Neural cell (in vitro differentiated cells): ENCODE results near the gene MRPS27. TPM values are rescaled to one million over a fixed set of nuclear protein-coding genes. Genes with fewer than 3 reads are reported as not detected.

Source experiments
- H2AFZ ChIP-seq: fragments of 200-600, 300-800 bp; sonication (generic), shearing (Covaris generic); 2 replicates; pipeline ENCODE4 v1.6.0; 2014; ENCODE audit warnings: low read depth, mild to moderate bottlenecking, antibody characterized with exemption, low read length, moderate library complexity
- H3F3A ChIP-seq: fragments of 200-600 bp; shearing (Covaris generic); 2 replicates; pipeline ENCODE4 v1.6.1; 2016; ENCODE audit warnings: mild to moderate bottlenecking, moderate library complexity, mixed read lengths, antibody characterized with exemption, low read length; ENCODE audit not compliant: insufficient read depth, poor library complexity, severe bottlenecking
- H3K27ac ChIP-seq: fragments of 200-600, 300-800 bp; sonication (generic), shearing (Covaris generic); 2 replicates; pipeline ENCODE4 v1.5.1; 2014; ENCODE audit warnings: mild to moderate bottlenecking, low read length, moderate library complexity
- H3K27me3 ChIP-seq: fragments of 300-800, 200-600 bp; sonication (generic), shearing (Covaris generic); 2 replicates; pipeline ENCODE4 v1.6.0; 2014; ENCODE audit warnings: mild to moderate bottlenecking, low read depth, low read length, moderate library complexity; ENCODE audit not compliant: insufficient read depth
- H3K36me3 ChIP-seq: fragments of 300-800, 200-600 bp; sonication (generic), shearing (Covaris generic); 2 replicates; pipeline ENCODE4 v1.5.1; 2014; ENCODE audit warnings: mild to moderate bottlenecking, antibody characterized with exemption, low read length, moderate library complexity; ENCODE audit not compliant: insufficient read depth
- H3K4me2 ChIP-seq: fragments of 300-800, 200-600 bp; sonication (generic), shearing (Covaris generic); 2 replicates; pipeline ENCODE4 v1.6.0; 2014; ENCODE audit warnings: mild to moderate bottlenecking, low read length
- H3K4me3 ChIP-seq: fragments of 300-800, 200-600 bp; sonication (generic), shearing (Covaris generic); 2 replicates; pipeline ENCODE4 v1.5.1; 2014; ENCODE audit warnings: mild to moderate bottlenecking, low read length, moderate library complexity
- H3K79me2 ChIP-seq: fragments of 200-600 bp; shearing (Covaris generic); replicated peaks from 2 replicates; pipeline ENCODE4 v1.6.0; 2014; ENCODE audit warnings: mild to moderate bottlenecking, low read length, moderate library complexity; ENCODE audit not compliant: insufficient read depth
- H3K9ac ChIP-seq: fragments of 300-800, 200-600 bp; sonication (generic), shearing (Covaris generic); 2 replicates; pipeline ENCODE4 v1.6.1; 2016; ENCODE audit warnings: mild to moderate bottlenecking, low read length, mixed read lengths
- H3K9me2 ChIP-seq: fragments of 200-600 bp; shearing (Covaris generic); 2 replicates; pipeline ENCODE4 v1.6.1; 2016; ENCODE audit warnings: mild to moderate bottlenecking, low read length, mixed read lengths; ENCODE audit not compliant: insufficient read depth
- H3K9me3 ChIP-seq: fragments of 200-600, 300-800 bp; sonication (generic), shearing (Covaris generic); 2 replicates; pipeline ENCODE4 v1.6.1; 2016; ENCODE audit warnings: mild to moderate bottlenecking, mixed run types, low read length, moderate library complexity, mixed read lengths
- H4K20me1 ChIP-seq: fragments of 200-600 bp; shearing (Covaris generic); 2 replicates; pipeline ENCODE4 v1.6.1; 2016; ENCODE audit warnings: mild to moderate bottlenecking, mixed run types; ENCODE audit not compliant: insufficient read depth
- CTCF ChIP-seq: fragments of 450-650 bp; IDR thresholded peaks from 2 replicates; pipeline ENCODE4 v1.5.1; 2014; ENCODE audit warnings: antibody characterized with exemption, mild to moderate bottlenecking, moderate library complexity; ENCODE audit not compliant: poor library complexity, severe bottlenecking
- EP300 ChIP-seq: fragments of 450-650 bp; conservative IDR thresholded peaks from 2 replicates; pipeline ENCODE4 v1.6.1; 2014; ENCODE audit warnings: antibody characterized with exemption, mild to moderate bottlenecking, moderate library complexity; ENCODE audit not compliant: poor library complexity, severe bottlenecking
- EZH2 ChIP-seq: fragments of 200-600, 300-800 bp; shearing (Covaris generic), sonication (generic); IDR thresholded peaks from 2 replicates; pipeline ENCODE4 v1.6.1; 2014; ENCODE audit warnings: antibody characterized with exemption, low read length, borderline replicate concordance, mild to moderate bottlenecking; ENCODE audit not compliant: insufficient read depth, poor library complexity, severe bottlenecking
- MXI1 ChIP-seq: fragments of 450-650 bp; conservative IDR thresholded peaks from 2 replicates; pipeline ENCODE4 v1.6.1; 2014; ENCODE audit warnings: antibody characterized with exemption, mild to moderate bottlenecking; ENCODE audit not compliant: poor library complexity, severe bottlenecking
- POLR2AphosphoS5 ChIP-seq: IDR thresholded peaks from 2 replicates; pipeline ENCODE4 v1.6.1; 2012
- RAD21 ChIP-seq: fragments of 450-650 bp; conservative IDR thresholded peaks from 2 replicates; pipeline ENCODE4 v1.6.1; 2014; ENCODE audit warnings: antibody characterized with exemption, mild to moderate bottlenecking, moderate library complexity
- SMC3 ChIP-seq: fragments of 450-650 bp; conservative IDR thresholded peaks from 2 replicates; pipeline ENCODE4 v1.6.1; 2014; ENCODE audit warnings: antibody characterized with exemption, mild to moderate bottlenecking, moderate library complexity; ENCODE audit not compliant: poor library complexity
- TAF1 ChIP-seq: IDR thresholded peaks from 2 replicates; pipeline ENCODE4 v1.6.1; 2012; ENCODE audit warnings: low read depth
- polyA plus RNA-seq: library from polyadenylated mRNA; depleted of rRNA; stranded (reverse); fragments of >200 nt; gene quantifications from 2 replicates; pipeline ENCODE4 v1.2.3, GENCODE V29; 2014
- TF ChIP-seq, protein P1 (sequence below): IDR thresholded peaks from 2 replicates; pipeline ENCODE4 v1.6.1; 2012; ENCODE audit warnings: borderline replicate concordance

The MRPS27 gene
- polyA plus RNA-seq, 1 donor from 2014 or later: 36.7 TPM

DNA sequence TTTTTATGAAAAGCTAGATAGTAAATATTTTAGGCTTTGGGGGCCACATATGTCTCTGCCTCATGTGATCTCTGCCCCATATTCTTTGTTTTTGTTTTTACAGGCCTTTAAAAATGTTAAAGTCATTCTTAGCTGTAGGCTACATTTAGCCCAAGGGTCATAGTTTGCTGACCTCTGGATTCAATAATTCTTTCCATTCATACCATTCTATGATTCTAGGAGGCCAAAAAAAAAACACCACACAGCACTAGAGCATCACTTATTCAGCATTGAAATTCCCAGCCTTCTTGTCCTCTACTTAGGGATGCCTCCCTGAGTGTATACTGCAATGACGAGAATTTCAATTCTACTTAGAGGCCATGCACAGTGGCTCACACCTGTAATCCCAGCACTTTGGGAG lies 17.1 kb upstream of the MRPS27 start:
- Histone ChIP-seq H3K9me3 (no peaks in the 10 kb centered on the region), H3K79me2 (no peaks in the 10 kb centered on the region), H3K27ac (no peak overlapping the region), H4K20me1 (no peaks in the 10 kb centered on the region), H3K4me2 (no peak overlapping the region), H3F3A (no peaks in the 10 kb centered on the region), H3K4me3 (no peak overlapping the region), H3K9ac (no peak overlapping the region), H3K27me3 (no peaks in the 10 kb centered on the region), H3K36me3 (no peaks in the 10 kb centered on the region), H3K9me2 (no peaks in the 10 kb centered on the region), H2AFZ (no peak overlapping the region)
- TF ChIP-seq EP300 (no peak), MXI1 (no peak), EZH2 (no peak), TAF1 (no peak), POLR2AphosphoS5 (no peak), SMC3 (no peak), CTCF (no peak), RAD21 (no peak)
- TF ChIP-seq, protein P1, sequence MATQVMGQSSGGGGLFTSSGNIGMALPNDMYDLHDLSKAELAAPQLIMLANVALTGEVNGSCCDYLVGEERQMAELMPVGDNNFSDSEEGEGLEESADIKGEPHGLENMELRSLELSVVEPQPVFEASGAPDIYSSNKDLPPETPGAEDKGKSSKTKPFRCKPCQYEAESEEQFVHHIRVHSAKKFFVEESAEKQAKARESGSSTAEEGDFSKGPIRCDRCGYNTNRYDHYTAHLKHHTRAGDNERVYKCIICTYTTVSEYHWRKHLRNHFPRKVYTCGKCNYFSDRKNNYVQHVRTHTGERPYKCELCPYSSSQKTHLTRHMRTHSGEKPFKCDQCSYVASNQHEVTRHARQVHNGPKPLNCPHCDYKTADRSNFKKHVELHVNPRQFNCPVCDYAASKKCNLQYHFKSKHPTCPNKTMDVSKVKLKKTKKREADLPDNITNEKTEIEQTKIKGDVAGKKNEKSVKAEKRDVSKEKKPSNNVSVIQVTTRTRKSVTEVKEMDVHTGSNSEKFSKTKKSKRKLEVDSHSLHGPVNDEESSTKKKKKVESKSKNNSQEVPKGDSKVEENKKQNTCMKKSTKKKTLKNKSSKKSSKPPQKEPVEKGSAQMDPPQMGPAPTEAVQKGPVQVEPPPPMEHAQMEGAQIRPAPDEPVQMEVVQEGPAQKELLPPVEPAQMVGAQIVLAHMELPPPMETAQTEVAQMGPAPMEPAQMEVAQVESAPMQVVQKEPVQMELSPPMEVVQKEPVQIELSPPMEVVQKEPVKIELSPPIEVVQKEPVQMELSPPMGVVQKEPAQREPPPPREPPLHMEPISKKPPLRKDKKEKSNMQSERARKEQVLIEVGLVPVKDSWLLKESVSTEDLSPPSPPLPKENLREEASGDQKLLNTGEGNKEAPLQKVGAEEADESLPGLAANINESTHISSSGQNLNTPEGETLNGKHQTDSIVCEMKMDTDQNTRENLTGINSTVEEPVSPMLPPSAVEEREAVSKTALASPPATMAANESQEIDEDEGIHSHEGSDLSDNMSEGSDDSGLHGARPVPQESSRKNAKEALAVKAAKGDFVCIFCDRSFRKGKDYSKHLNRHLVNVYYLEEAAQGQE: no peak

DNA sequence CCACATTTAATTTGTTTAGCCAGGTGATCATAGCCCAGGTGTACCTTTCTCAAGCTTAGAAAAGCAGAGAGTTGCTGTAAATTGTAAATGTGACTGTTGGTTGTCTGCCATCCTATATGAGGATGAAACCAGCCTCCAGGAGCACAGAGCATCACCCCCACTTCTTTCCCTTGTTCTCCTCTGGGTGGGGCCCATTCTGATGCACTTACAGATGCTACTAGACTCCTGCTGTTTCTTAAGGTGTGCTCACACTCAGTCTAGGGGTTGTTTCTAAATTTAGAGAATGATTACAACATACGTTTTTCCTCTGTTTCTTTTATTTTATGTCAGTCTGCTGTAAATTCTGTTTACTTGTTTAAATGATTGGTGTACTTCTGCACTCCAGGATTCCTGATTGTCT lies 10.7 kb upstream of the MRPS27 start:
- no peaks in the 10 kb centered on the region for H3K9me2 ChIP-seq
- H4K20me1 ChIP-seq: no peaks in the 10 kb centered on the region
- no peak overlapping the region for H3K27ac ChIP-seq
- H3K36me3 ChIP-seq: no peaks in the 10 kb centered on the region
- no peak overlapping the region for H2AFZ ChIP-seq
- no peaks in the 10 kb centered on the region for H3K79me2 ChIP-seq
- H3F3A ChIP-seq: no peaks in the 10 kb centered on the region
- H3K27me3 ChIP-seq: no peaks in the 10 kb centered on the region
- H3K4me3 ChIP-seq: no peak overlapping the region
- H3K9ac ChIP-seq: no peak overlapping the region
- no peak overlapping the region for H3K4me2 ChIP-seq
- no peaks in the 10 kb centered on the region for H3K9me3 ChIP-seq
- TF ChIP-seq EZH2 (no peak), CTCF (no peak), SMC3 (no peak), MXI1 (no peak), POLR2AphosphoS5 (no peak)
- TF ChIP-seq, protein P1: no peak
